ENCODE data around the gene NT5M. TPM values are rescaled to one million over a fixed set of nuclear protein-coding genes. Genes with fewer than 3 reads are reported as not detected.

NT5M gene
- total RNA-seq, 1 donor from 2014 or later, result 0.93 TPM

- Mint-ChIP-seq H3K4me1 (no peaks in the 10 kb centered on the region), H3K27me3 (no peaks in the 10 kb centered on the region), H3K4me3 (no peak overlapping the region), H3K36me3 (ENCODE audit: low read depth) (no peaks in the 10 kb centered on the region), H3K27ac (no peak overlapping the region), H3K9me3 (no peaks in the 10 kb centered on the region)
- ATAC-seq (ENCODE audit: low read depth), result no peak
- ChIA-PET POLR2A (interaction anchor here (0.6 kb wide), 1 partner anchor 17 kb away, joined by 3 read pairs; no protein-coding TSS in a partner anchor), CTCF (no interaction called here)
- no peak for DNase-seq
- intact Hi-C loops (cut with micrococcal nuclease), result no loop called here
- no peak for TF ChIP-seq CTCF (IDR thresholded peaks at IDR 0.05)
Observed at GRCh38 chr17:17320911-17321220, 17.7 kb downstream of the NT5M start.

GRCh38 chr17:17321356-17322025, 18.3 kb downstream of the NT5M start:
- no peaks in the 10 kb centered on the region for H3K9me3 Mint-ChIP-seq
- no peak for TF ChIP-seq CTCF (IDR thresholded peaks at IDR 0.05)
- no peak overlapping the region for H3K4me3 Mint-ChIP-seq
- no peaks in the 10 kb centered on the region for H3K27me3 Mint-ChIP-seq
- CTCF ChIA-PET, result no interaction called here
- ATAC-seq (ENCODE audit: low read depth) (no peak), DNase-seq (no peak)
- POLR2A ChIA-PET, result no interaction called here
- intact Hi-C loops (cut with micrococcal nuclease), result no loop called here
- no peaks in the 10 kb centered on the region for H3K4me1 Mint-ChIP-seq
- H3K27ac Mint-ChIP-seq, result no peak overlapping the region
- H3K36me3 Mint-ChIP-seq (ENCODE audit: low read depth), result no peaks in the 10 kb centered on the region

GRCh38 chr17:17322516-17323510, 19.6 kb downstream of the NT5M start:
- Mint-ChIP-seq H3K27me3 (no peaks in the 10 kb centered on the region), H3K4me1 (no peaks in the 10 kb centered on the region), H3K4me3 (no peak overlapping the region), H3K36me3 (ENCODE audit: low read depth) (no peaks in the 10 kb centered on the region), H3K9me3 (no peaks in the 10 kb centered on the region), H3K27ac (no peak overlapping the region)
- intact Hi-C loops (cut with micrococcal nuclease), result no loop called here
- ChIA-PET CTCF (no interaction called here), POLR2A (no interaction called here)
- ATAC-seq (ENCODE audit: low read depth), result no peak
- DNase-seq, result no peak
- TF ChIP-seq CTCF (IDR thresholded peaks at IDR 0.05), result no peak

- CTCF ChIA-PET, result no interaction called here
- H3K4me3 Mint-ChIP-seq, result no peak overlapping the region
- no peaks in the 10 kb centered on the region for H3K36me3 Mint-ChIP-seq (ENCODE audit: low read depth)
- H3K9me3 Mint-ChIP-seq, result no peaks in the 10 kb centered on the region
- no peaks in the 10 kb centered on the region for H3K27me3 Mint-ChIP-seq
- POLR2A ChIA-PET, result no interaction called here
- intact Hi-C loops (cut with micrococcal nuclease), result no loop called here
- no peak for ATAC-seq (ENCODE audit: low read depth)
- TF ChIP-seq CTCF (IDR thresholded peaks at IDR 0.05), result no peak
- DNase-seq, result no peak
- H3K4me1 Mint-ChIP-seq, result no peaks in the 10 kb centered on the region
- H3K27ac Mint-ChIP-seq, result no peak overlapping the region
Observed at GRCh38 chr17:17324616-17325015, 21.4 kb downstream of the NT5M start.

- no peak overlapping the region for H3K4me3 Mint-ChIP-seq
- H3K27me3 Mint-ChIP-seq, result no peaks in the 10 kb centered on the region
- no peaks in the 10 kb centered on the region for H3K36me3 Mint-ChIP-seq (ENCODE audit: low read depth)
- H3K27ac Mint-ChIP-seq, result no peak overlapping the region
- no peaks in the 10 kb centered on the region for H3K9me3 Mint-ChIP-seq
- DNase-seq (no peak), ATAC-seq (ENCODE audit: low read depth) (no peak)
- intact Hi-C loops (cut with micrococcal nuclease), result no loop called here
- ChIA-PET CTCF (no interaction called here), POLR2A (no interaction called here)
- TF ChIP-seq CTCF (IDR thresholded peaks at IDR 0.05), result no peak
- H3K4me1 Mint-ChIP-seq, result no peaks in the 10 kb centered on the region
Observed at GRCh38 chr17:17325228-17325627, 22.1 kb downstream of the NT5M start.

All from activated B cell treated with CpG ODN at 0.5 μM for 24 hours (primary cell).